A673 (cell line): ENCODE results near the gene CACNG8. TPM values are rescaled to one million over a fixed set of nuclear protein-coding genes. Genes with fewer than 3 reads are reported as not detected.

Experiments used
- BruUV-seq: library from RNA; stranded (reverse); fragments of 400-500 nt; replicated peaks from 2 replicates; lab custom pipeline; 2021; lab: Mats Ljungman, UMichigan
- CTCF ChIA-PET: fragments of 300-600 bp; sonication (Branson Sonifier 250); formaldehyde crosslinking; loops from one replicate; lab custom pipeline; 2022; ENCODE audit warnings: antibody characterized with exemption; lab: Charles Lee
- POLR2A ChIA-PET: fragments of 300-600 bp; sonication (Branson Sonifier 250); formaldehyde crosslinking; loops from one replicate; lab custom pipeline; 2022; ENCODE audit warnings: antibody characterized with exemption; ENCODE audit not compliant: low non-redundant PET; lab: Charles Lee
- DNase-seq: peaks from one replicate; pipeline ENCODE4 v3.0.0-alpha.2; 2015; ENCODE audit warnings: low spot score
- H3K27ac ChIP-seq: fragments of 200-600 bp; sonication (generic); 2 replicates; pipeline ENCODE4 v1.5.1; 2016; ENCODE audit warnings: mixed run types, low read depth, mild to moderate bottlenecking, mixed read lengths, antibody characterized with exemption, low read length; ENCODE audit not compliant: poor library complexity, severe bottlenecking
- H3K27me3 ChIP-seq: fragments of 200-600 bp; sonication (generic); replicated peaks from 2 replicates; pipeline ENCODE4 v1.6.1; 2017; ENCODE audit warnings: mixed run types, low read depth, mild to moderate bottlenecking, mixed read lengths, antibody characterized with exemption, low read length; ENCODE audit not compliant: insufficient read depth, poor library complexity
- H3K36me3 ChIP-seq: fragments of 200-600 bp; sonication (generic); 2 replicates; pipeline ENCODE4 v1.6.1; 2016; ENCODE audit warnings: mixed run types, mild to moderate bottlenecking, mixed read lengths, antibody characterized with exemption, low read length; ENCODE audit not compliant: insufficient read depth, poor library complexity, severe bottlenecking
- H3K4me1 ChIP-seq: fragments of 200-600 bp; sonication (generic); 2 replicates; pipeline ENCODE4 v1.6.1; 2017; ENCODE audit warnings: mixed run types, mild to moderate bottlenecking, mixed read lengths, antibody characterized with exemption, low read length; ENCODE audit not compliant: insufficient read depth, poor library complexity, severe bottlenecking
- H3K4me3 ChIP-seq: fragments of 200-600 bp; sonication (generic); 2 replicates; pipeline ENCODE4 v1.5.1; 2016; ENCODE audit warnings: low read depth, mixed run types, mild to moderate bottlenecking, mixed read lengths, low read length; ENCODE audit not compliant: poor library complexity, severe bottlenecking
- H3K9me3 ChIP-seq: fragments of 200-600 bp; sonication (generic); 2 replicates; pipeline ENCODE4 v1.6.1; 2016; ENCODE audit warnings: mixed run types, low read depth, mild to moderate bottlenecking, mixed read lengths, antibody characterized with exemption, low read length; ENCODE audit not compliant: poor library complexity, severe bottlenecking
- CTCF ChIP-seq: fragments of 300-800, 200-600 bp; sonication (generic); conservative IDR thresholded peaks from 2 replicates; pipeline ENCODE4 v1.5.1; 2017; ENCODE audit warnings: low read depth, mild to moderate bottlenecking, antibody characterized with exemption, low read length, moderate library complexity, mixed read lengths
- EZH2 ChIP-seq: fragments of 200-600 bp; sonication (generic); IDR thresholded peaks from 2 replicates; pipeline ENCODE4 v1.6.1; 2017; ENCODE audit warnings: borderline replicate concordance, low read depth, mild to moderate bottlenecking, mixed read lengths, antibody characterized with exemption, low read length; ENCODE audit not compliant: poor library complexity, severe bottlenecking
- intact Hi-C: fragments of 100-400 bp; cut with micrococcal nuclease; formaldehyde crosslinking; loops from one replicate; pipeline ENCODE4 v1.10.0; 2022; ENCODE audit not compliant: unreplicated experiment
- total RNA-seq: library from RNA; stranded (reverse); gene quantifications from 2 replicates; pipeline ENCODE4 v1.2.3, GENCODE V29; 2021

CACNG8 gene
- total RNA-seq, 1 experiment from 2014 or later = 1.3 TPM

DNA sequence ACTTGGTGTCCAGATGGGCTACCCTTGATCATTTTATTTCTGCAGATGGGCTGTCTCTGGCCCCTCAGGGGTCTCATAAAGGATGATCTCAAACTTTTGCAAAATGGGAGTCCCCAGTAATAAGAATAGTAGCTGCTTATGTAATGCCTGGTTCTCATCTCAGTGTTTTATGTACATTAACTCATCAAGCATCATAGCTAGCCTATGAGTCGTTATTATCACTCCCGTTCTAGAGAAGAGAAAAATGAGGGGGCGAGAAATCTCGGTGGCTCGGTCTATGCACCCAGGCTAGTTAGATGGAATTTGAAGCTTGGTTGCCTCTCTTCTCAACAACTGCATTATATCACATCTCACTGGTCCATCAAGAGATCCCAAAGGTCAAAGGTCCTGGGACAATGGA lies 32.1 kb downstream of the CACNG8 start:
- CTCF ChIA-PET = interaction anchor here (1.1 kb wide), 1 partner anchor 35 kb away, joined by 3 read pairs; no protein-coding TSS in a partner anchor
- Histone ChIP-seq H3K4me3 (no peak overlapping the region), H3K27ac (no peak overlapping the region), H3K9me3 (no peaks in the 10 kb centered on the region), H3K27me3 (no peaks in the 10 kb centered on the region), H3K36me3 (no peaks in the 10 kb centered on the region), H3K4me1 (no peaks in the 10 kb centered on the region)
- TF ChIP-seq EZH2 (no peak), CTCF (no peak)
- POLR2A ChIA-PET = no interaction called here
- intact Hi-C loops = no loop called here
- DNase-seq = no peak
- no TSS peak for BruUV-seq

GRCh38 chr19:53998223-53998622 lies 35.5 kb downstream of the CACNG8 start:
- Histone ChIP-seq H3K27me3 (peaks cover 8% of the 10 kb centered on the region), H3K4me1 (no peaks in the 10 kb centered on the region), H3K36me3 (no peaks in the 10 kb centered on the region), H3K4me3 (no peak overlapping the region), H3K9me3 (no peaks in the 10 kb centered on the region), H3K27ac (no peak overlapping the region)
- TF ChIP-seq CTCF = no peak
- no peak for TF ChIP-seq EZH2
- CTCF ChIA-PET = interaction anchor here (0.5 kb wide), 1 partner anchor 19 kb away, joined by 3 read pairs; no protein-coding TSS in a partner anchor
- no peak for DNase-seq
- intact Hi-C loops = no loop called here
- POLR2A ChIA-PET = no interaction called here
- BruUV-seq = no TSS peak

DNA sequence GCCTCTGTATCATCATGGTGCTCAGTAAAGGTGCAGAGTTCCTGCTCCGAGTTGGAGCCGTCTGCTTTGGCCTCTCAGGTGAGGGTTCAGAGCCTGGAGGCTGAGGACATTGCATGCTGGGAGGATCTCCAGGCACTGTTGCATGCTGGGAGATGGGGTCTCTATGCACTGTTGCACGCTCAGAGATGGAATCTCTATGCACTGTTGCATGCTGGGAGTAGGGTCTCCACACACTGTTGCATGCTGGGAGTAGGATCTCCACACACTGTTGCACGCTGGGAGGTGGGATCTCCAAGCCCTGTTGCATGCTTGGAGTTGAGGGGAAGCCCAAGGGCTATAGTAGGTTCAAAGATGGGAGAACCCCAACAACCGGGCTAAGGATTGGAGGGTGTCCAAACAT lies 37.0 kb downstream of the CACNG8 start:
- Histone ChIP-seq H3K27ac (no peak overlapping the region), H3K36me3 (no peaks in the 10 kb centered on the region), H3K4me3 (no peak overlapping the region), H3K4me1 (no peaks in the 10 kb centered on the region), H3K27me3 (peaks cover 8% of the 10 kb centered on the region), H3K9me3 (no peaks in the 10 kb centered on the region)
- no peak for DNase-seq
- BruUV-seq = no TSS peak
- ChIA-PET CTCF (no interaction called here), POLR2A (no interaction called here)
- intact Hi-C loops = no loop called here
- TF ChIP-seq CTCF = no peak
- TF ChIP-seq EZH2 = no peak
